ENCODE measurements around the gene SV2B.

- no peak for TF ChIP-seq POLR2A (IDR thresholded peaks at IDR 0.05)
- no peak for TF ChIP-seq CTCF (IDR thresholded peaks at IDR 0.05)
- TF ChIP-seq EP300 (IDR thresholded peaks at IDR 0.05): no peak
- TF ChIP-seq POLR2AphosphoS5 (IDR thresholded peaks at IDR 0.05): no peak
Measured at GRCh38 chr15:91127236-91127955, 27.3 kb downstream of the SV2B start.

Data from upper lobe of left lung (tissue), 4 donors.